Smooth muscle cell (in vitro differentiated cells): ENCODE data around the gene YES1. TPM values are rescaled to one million over a fixed set of nuclear protein-coding genes. Genes with fewer than 3 reads are reported as not detected.

Experiments
- DNase-seq: peaks from one replicate; lab custom pipeline; 2025; ENCODE audit not compliant: unreplicated experiment; lab: John Stamatoyannopoulos, UW
- H2AFZ ChIP-seq: fragments of 200-600 bp; sonication (generic); 2 replicates; pipeline ENCODE4 v1.6.0; 2016; ENCODE audit warnings: antibody characterized with exemption, low read depth, mild to moderate bottlenecking
- H3F3A ChIP-seq: fragments of 200-600 bp; sonication (generic); 2 replicates; pipeline ENCODE4 v1.6.0; 2017; ENCODE audit warnings: antibody characterized with exemption, low read depth
- H3K27ac ChIP-seq: fragments of 200-600 bp; sonication (generic); 2 replicates; pipeline ENCODE4 v1.5.1; 2016; ENCODE audit warnings: low read depth, mild to moderate bottlenecking
- H3K27me3 ChIP-seq: fragments of 200-600 bp; sonication (generic); 2 replicates; pipeline ENCODE4 v1.6.1; 2016; ENCODE audit warnings: low read depth, mild to moderate bottlenecking
- H3K36me3 ChIP-seq: fragments of 200-600 bp; sonication (generic); 2 replicates; pipeline ENCODE4 v1.5.1; 2016; ENCODE audit warnings: low read depth
- H3K4me1 ChIP-seq: fragments of 200-600 bp; sonication (generic); 2 replicates; pipeline ENCODE4 v1.5.1; 2016; ENCODE audit warnings: low read depth
- H3K4me2 ChIP-seq: fragments of 200-600 bp; sonication (generic); 2 replicates; pipeline ENCODE4 v1.6.0; 2016; ENCODE audit warnings: mild to moderate bottlenecking
- H3K4me3 ChIP-seq: fragments of 200-600 bp; sonication (generic); 2 replicates; pipeline ENCODE4 v1.5.1; 2016; ENCODE audit warnings: mild to moderate bottlenecking
- H3K79me2 ChIP-seq: fragments of 200-600 bp; sonication (generic); 2 replicates; pipeline ENCODE4 v1.6.0; 2016; ENCODE audit warnings: low read depth, mild to moderate bottlenecking
- H3K9ac ChIP-seq: fragments of 200-600 bp; sonication (generic); 2 replicates; pipeline ENCODE4 v1.6.0; 2016; ENCODE audit warnings: low read depth
- H3K9me3 ChIP-seq: fragments of 200-600 bp; sonication (generic); replicated peaks from 2 replicates; pipeline ENCODE4 v1.5.1; 2016; ENCODE audit warnings: low read depth
- H4K20me1 ChIP-seq: fragments of 200-600 bp; sonication (generic); 2 replicates; pipeline ENCODE4 v1.6.0; 2016; ENCODE audit warnings: low read depth
- CTCF ChIP-seq: fragments of 200-600 bp; sonication (generic); IDR thresholded peaks from 2 replicates; pipeline ENCODE4 v1.5.1; 2017; ENCODE audit warnings: borderline replicate concordance, mild to moderate bottlenecking, antibody characterized with exemption; ENCODE audit not compliant: insufficient read depth, poor library complexity, severe bottlenecking
- WGBS: methylation state at CpG from one replicate; pipeline ENCODE4 v1.1.7; 2016; ENCODE audit warnings: low lambda C conversion rate; 5-methylcytosine and 5-hydroxymethylcytosine counted together
- polyA plus RNA-seq: library from polyadenylated mRNA; unstranded; fragments of >200 nt; fragmentation: Nextera tagmentation; extraction: Ambion mirVana; gene quantifications from 2 replicates; pipeline ENCODE4 v1.2.1, GENCODE V29; 2016
- total RNA-seq: library from RNA; depleted of rRNA; stranded (reverse); fragments of >200 nt; gene quantifications from 2 replicates; pipeline ENCODE4 v1.2.3, GENCODE V29; 2014

The YES1 gene
- total and polyA plus RNA-seq, 2 experiments from 2014 or later: 22.6 to 179 TPM

- H3K9me3 ChIP-seq: no peaks in the 10 kb centered on the region
Observed at GRCh38 chr18:770583-770961, 41.5 kb downstream of the YES1 start.

GRCh38 chr18:767961-768360, 44.1 kb downstream of the YES1 start:
- Histone ChIP-seq H3K9ac (no peak overlapping the region), H3F3A (no peaks in the 10 kb centered on the region), H3K27ac (no peak overlapping the region), H3K4me3 (no peak overlapping the region), H3K4me2 (no peak overlapping the region), H3K79me2 (peaks cover 58% of the 10 kb centered on the region), H3K4me1 (no peaks in the 10 kb centered on the region), H3K27me3 (no peaks in the 10 kb centered on the region), H3K9me3 (no peaks in the 10 kb centered on the region), H2AFZ (no peak overlapping the region), H4K20me1 (peaks cover 73% of the 10 kb centered on the region), H3K36me3 (no peaks in the 10 kb centered on the region)
- no peak for TF ChIP-seq CTCF
- DNase-seq: no peak
- 97% methylated on average over 1 of the region's 1 CpG for WGBS

More at GRCh38 chr18:770583-770961, 41.5 kb downstream of the YES1 start:
- H3K27ac ChIP-seq: no peak overlapping the region
- peaks cover 79% of the 10 kb centered on the region for H4K20me1 ChIP-seq
- no peaks in the 10 kb centered on the region for H3K36me3 ChIP-seq
- DNase-seq: no peak
- H3K9ac ChIP-seq: no peak overlapping the region
- peaks cover 66% of the 10 kb centered on the region for H3K79me2 ChIP-seq
- no peak overlapping the region for H3K4me2 ChIP-seq
- H3K4me3 ChIP-seq: no peak overlapping the region
- no peaks in the 10 kb centered on the region for H3K27me3 ChIP-seq
- no peaks in the 10 kb centered on the region for H3K4me1 ChIP-seq
- TF ChIP-seq CTCF: no peak
- H3F3A ChIP-seq: no peaks in the 10 kb centered on the region
- H2AFZ ChIP-seq: no peak overlapping the region

GRCh38 chr18:767084-767882, 44.8 kb downstream of the YES1 start:
- Histone ChIP-seq H3F3A (no peaks in the 10 kb centered on the region), H3K4me2 (no peak overlapping the region), H2AFZ (no peak overlapping the region), H3K79me2 (peaks cover 60% of the 10 kb centered on the region), H4K20me1 (peaks cover 74% of the 10 kb centered on the region), H3K9ac (no peak overlapping the region), H3K27ac (no peak overlapping the region), H3K36me3 (no peaks in the 10 kb centered on the region), H3K27me3 (no peaks in the 10 kb centered on the region), H3K4me3 (no peak overlapping the region), H3K9me3 (no peaks in the 10 kb centered on the region), H3K4me1 (no peaks in the 10 kb centered on the region)
- WGBS: 95% methylated on average over 12 of the region's 12 CpGs
- no peak for DNase-seq
- no peak for TF ChIP-seq CTCF

GRCh38 chr18:766550-766860, 45.5 kb downstream of the YES1 start:
- no peaks in the 10 kb centered on the region for H3K9me3 ChIP-seq
- 94% methylated on average over 1 of the region's 1 CpG for WGBS
- H3K27ac ChIP-seq: no peak overlapping the region
- H3K4me2 ChIP-seq: no peak overlapping the region
- H3K27me3 ChIP-seq: no peaks in the 10 kb centered on the region
- DNase-seq: no peak
- H3F3A ChIP-seq: no peaks in the 10 kb centered on the region
- no peak overlapping the region for H3K9ac ChIP-seq
- peaks cover 62% of the 10 kb centered on the region for H3K79me2 ChIP-seq
- peaks cover 80% of the 10 kb centered on the region for H4K20me1 ChIP-seq
- no peak for TF ChIP-seq CTCF
- H3K36me3 ChIP-seq: no peaks in the 10 kb centered on the region
- H2AFZ ChIP-seq: no peak overlapping the region
- no peaks in the 10 kb centered on the region for H3K4me1 ChIP-seq
- H3K4me3 ChIP-seq: no peak overlapping the region
